ENCODE data around the gene CLUH.
"Not testable (repeated sequence)": the region's sequence is repeated elsewhere in the genome, so short reads cannot be mapped to it uniquely, and the experiment has no call there.

The CLUH gene

DNA sequence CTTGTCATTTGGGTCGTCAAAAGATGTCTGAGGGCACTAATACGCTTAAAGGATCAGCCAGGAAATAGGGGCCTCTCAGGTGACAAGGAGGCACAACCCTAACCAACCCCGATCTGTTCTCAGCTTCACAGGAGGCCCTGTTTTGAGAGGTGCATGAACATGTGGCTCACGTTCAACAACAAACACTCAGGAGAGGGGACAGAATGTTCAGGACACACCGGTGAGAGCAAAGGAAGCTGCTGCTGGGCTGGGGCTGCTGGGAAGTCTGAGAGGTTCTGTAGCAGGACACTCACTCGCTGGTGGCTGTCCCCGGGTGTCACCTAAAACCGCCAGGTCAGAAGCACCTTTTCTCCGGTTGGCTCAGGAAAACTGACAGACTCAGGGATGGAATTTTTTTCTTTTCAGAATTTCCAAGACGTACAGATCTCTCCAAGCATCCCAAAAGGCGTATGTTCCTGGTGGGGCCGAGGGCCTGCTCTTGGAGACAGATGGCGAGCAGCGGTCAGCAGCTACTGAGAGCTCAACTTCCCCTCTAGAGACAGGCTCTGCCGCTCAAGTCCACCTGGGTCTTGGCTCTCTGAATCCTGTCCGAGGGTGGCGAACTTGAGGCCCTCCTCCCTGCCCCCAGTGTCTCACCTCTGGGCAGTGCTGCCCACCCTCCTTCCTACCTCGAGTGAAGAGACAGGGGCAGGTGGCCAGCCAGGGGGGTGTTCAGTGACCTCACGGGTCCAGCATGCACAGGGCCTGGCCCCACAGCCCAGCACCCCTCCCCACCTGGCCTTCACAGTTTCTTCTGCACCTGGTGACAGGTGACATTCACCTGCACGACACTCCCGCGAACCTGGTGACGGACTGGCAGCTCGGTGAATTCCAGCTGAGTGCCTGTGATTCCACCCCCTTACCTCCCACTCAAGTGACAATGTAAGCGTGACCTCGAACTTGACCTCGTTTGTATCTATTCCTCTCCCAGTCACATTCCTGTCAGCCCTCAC is 22.9 kb downstream of the CLUH start:
- DNase-seq (ENCODE audit: low read depth in 2 of 2, low spot score in 1 of 2) = no peak

DNA sequence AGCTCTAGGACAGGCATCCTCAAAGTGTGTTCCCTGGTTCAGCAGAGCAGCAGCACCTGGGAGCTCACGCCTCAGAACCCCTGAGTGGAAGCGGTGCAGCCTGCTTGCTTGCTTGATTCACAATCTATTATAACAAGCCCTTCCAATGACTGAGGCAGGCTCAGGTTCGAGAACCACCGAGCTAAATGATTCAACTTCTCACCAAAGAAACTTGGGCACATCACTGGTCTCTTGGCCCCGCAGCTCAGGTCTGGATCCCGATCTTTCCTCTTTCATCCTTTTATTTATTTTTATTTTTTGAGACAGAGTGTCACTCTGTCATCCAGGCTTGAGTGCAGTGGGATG is 24.5 kb downstream of the CLUH start:
- no peak for DNase-seq (ENCODE audit: low read depth in 2 of 2, low spot score in 1 of 2)

DNA sequence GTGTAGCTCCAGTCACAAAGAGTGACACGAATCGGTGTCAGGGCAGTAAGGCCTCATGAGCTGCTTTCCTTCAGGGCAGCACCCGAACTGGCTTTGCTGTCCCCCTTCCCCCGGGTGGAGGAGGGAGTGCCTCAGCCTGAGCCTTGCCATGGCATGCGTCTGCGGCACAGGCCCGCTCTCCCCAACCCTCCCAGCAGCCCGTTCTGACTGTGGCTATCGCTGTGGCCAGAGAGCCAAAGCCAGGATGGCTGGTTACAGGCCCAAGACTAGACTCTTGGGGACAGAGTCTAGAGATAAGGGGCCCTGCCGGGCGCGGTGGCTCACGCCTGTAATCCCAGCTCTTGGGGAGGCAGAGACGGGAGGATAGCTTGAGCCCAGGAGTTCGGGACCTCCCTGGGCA is 25.9 kb downstream of the CLUH start:
- no peak for DNase-seq (ENCODE audit: low read depth in 2 of 2, low spot score in 1 of 2)

DNA sequence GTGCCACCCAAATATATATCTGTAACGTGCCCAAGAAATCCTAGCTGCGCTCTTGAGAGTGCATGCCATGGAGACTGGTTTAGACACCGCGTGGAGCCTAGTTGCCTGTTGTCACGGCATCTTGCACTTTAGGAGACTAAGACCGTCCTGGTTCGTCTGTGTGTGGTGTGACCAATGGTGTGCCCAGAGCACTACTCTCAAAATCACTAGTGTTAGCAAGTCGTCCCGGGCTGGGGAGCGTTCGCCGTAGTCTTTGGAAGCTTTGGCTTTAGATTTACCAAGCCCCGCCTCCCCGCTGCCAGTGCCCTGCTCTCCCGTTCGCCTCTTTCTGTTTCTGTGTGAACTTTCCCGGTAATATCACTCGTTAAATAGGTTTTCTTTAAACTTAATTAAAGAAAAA is 27.0 kb downstream of the CLUH start:
- no peak for DNase-seq (ENCODE audit: low read depth in 2 of 2, low spot score in 1 of 2)

DNA sequence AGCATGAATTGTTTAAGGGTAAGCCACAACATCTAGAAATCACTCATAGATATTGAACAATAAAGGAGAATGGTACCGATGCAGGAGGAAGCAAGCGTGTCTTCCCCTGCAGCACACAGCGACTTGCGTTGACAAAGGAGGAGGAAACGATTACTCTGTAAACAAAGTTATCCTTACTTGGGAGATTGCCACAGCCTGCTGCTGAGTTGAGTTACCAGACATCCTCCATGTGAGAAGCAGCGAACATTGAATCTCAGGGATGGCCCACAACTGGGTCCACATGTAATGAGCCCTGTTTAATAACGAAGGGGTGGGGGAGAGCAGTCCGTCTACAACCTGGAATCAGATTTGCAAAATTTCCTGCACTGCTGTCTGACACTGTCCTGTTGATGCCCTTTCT is 27.7 kb downstream of the CLUH start:
- DNase-seq (ENCODE audit: low read depth in 2 of 2, low spot score in 1 of 2) = no peak

DNA sequence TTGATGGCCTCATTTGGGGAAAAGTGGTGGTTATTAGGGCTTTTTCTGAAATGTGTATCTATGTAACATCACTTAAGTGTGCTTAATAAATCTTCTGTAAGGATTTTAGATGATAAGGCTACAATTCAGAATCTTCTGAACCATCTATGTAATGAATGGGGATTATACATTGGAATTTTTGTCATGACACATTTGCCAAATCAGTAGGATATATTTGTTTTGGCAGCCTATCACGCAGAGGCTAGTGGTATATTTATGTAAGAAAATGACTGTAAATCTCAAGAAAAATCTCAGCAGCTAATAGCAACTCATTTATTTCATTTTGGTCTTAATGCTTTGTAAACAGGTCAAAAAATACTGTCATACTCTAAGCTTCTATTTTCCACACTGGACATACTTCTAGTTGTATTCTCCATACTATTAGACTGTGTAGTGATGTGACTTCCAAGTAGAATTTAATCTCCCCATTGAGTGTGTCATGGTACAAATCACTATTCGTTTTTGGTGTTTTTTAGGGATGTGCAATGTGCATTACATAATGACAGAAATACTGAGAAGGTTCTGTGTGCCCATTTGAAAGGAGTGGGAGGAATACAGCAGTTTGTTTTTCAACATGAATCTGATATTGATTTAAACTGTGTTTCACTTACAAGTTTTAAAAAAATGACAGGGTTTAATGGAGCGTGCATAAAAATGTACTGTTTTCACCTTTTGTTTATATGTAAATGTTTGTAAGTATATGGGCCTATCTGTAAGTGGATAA is 29.2 kb downstream of the CLUH start:
- DNase-seq (ENCODE audit: low read depth in 2 of 2, low spot score in 1 of 2) = no peak

DNA sequence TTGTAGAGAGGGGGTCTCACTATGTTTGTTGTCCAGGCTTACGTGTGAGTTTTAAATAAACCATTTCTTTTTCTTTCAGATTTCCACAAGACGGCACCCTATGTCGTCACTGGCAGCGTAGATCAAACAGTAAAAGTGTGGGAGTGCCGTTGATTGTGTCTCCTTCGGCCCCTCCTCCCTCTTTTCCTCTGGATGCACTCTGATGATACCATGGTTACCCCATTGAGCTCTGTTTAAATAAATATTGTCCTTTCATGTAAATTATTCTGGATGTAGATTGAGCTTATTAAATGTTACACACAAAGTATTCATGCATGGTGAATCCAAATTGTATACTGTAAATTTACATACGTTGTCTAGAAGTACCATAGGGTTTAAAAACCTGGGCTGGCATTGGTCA is 29.9 kb downstream of the CLUH start:
- no peak for DNase-seq (ENCODE audit: low read depth in 2 of 2, low spot score in 1 of 2)

DNA sequence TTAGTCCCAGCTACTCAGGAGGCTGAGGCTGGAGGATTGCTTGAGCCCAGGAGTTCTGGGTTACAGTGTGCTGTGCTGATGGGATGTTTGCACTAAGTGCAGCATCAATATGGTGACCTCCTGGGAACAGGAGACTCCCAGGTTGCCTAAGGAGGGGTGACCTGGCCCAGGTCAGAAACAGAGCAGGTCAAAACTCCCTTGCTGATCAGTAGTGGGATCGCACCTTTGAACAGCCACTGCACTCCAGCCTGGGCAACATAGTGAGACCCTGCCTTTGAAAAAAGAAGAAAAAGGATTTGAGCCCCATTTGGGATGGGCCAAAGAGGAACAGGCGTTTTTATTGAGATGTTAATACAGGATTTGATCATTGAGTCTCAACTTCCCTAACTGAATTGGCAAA is 30.6 kb downstream of the CLUH start:
- DNase-seq (ENCODE audit: low read depth in 2 of 2, low spot score in 1 of 2) = no peak

DNA sequence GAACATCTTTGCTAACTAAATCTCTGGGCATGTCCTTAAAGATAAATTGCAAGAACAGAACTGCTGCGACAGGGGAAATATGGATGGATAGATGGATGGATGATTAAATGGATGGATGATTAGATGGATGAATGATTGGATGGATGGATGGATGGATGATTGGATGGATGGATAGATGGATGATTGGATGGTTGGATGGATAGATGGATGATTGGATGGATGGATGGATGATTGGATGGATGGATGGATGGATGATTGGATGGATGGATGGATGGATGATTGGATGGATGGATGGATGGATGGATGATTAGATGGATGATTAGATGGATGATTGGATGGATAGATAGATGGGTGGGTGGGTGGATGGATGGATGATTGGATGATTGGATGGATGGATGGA is 32.3 kb downstream of the CLUH start:
- not testable (repeated sequence) for DNase-seq (ENCODE audit: low read depth in 2 of 2, low spot score in 1 of 2)

DNA sequence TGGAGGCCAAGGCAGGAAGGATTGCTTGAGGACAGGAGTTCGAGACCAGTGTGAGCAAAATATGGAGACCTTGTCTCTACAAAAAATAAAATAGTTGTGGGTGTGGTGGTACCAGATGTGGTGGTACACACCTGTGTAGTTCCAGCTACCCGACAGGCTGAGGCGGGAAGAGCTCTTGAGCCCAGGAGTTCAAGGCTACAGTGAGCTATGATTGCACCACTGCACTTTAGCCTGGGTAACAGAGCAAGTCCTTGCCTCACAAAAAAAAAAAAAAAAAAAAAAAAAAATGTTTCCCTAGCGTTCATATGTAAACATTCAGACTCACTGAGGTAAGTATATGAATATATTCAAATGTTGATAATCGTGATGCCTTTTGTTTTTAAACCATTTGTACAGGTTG is 39.5 kb downstream of the CLUH start:
- DNase-seq (ENCODE audit: low read depth in 2 of 2, low spot score in 1 of 2) = no peak

DNA sequence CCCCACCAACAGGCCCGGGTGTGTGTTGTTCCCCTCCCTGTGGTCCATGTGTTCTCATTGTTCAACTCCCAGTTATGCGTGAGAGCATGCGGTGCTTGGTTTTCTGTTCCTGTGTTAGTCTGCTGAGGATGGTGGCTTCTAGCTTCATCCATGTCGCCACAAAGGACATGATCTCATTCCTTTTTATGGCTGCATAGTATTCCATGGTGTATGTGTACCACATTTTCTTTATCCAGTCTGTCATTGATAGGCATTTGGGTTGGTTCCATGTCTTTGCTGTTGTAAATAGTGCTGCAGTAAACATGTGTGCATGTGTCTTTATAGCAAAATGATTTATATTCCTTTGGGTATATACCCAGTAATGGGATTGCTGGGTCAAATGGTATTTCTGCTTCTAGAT is 51.2 kb downstream of the CLUH start:
- DNase-seq (ENCODE audit: low read depth in 2 of 2, low spot score in 1 of 2) = not testable (repeated sequence)

DNA sequence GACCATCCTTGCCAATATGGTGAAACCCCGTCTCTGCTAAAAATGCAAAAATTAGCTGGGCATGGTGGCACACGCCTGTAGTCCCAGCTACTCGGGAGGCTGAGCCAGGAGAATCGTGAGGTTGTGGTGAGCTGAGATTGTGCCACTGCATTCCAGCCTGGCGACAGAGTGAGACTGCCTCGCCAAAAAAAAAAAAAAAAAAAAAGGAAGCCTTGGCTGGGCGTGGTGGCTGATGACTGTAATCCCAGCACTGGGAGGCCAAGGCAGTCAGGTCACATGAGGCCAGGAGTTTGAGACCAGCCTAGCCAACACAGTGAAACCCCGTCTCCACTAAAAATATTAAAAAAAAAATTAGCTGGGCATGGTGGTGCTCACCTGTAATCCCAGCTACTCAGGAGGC is 52.2 kb downstream of the CLUH start:
- DNase-seq (ENCODE audit: low read depth in 2 of 2, low spot score in 1 of 2) = not testable (repeated sequence)

DNA sequence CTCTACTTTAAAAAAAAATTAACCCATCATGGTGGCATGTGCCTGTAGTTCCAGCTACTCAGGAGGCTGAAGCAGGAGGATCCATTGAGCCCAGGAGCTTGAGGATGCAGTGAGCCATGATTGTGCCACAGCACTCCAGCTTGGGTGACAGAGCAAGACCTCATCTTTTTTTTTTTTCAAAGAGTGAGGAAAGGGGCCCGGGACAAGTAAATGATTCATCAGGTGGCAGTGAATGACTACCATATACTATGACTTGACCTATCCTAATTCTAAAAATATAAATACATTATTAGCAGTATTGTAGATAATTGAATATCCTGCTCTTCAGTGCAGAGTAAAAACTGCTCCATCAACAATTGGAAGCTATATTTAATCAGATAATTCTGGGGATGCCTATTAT is 55.3 kb downstream of the CLUH start:
- no peak for DNase-seq (ENCODE audit: low read depth in 2 of 2, low spot score in 1 of 2)

DNA sequence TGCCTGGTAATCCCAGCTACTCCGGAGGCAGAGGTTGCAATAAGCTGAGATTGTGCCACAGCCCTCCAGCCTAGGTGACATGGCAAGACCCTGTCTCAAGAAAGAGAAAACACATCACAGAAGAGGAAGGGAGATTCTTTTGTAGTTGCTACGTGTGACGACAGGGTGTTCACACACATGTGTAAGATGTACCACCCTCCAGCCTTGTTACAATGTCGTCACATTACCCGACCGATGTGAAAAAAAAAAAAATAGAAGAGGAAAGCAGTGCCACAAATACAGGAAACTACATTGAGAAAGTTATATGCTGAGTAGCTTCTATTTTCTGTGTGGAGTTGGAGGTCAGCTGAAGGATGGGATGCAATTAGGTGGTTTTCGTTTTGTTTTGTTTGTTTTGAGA is 56.0 kb downstream of the CLUH start:
- no peak for DNase-seq (ENCODE audit: low read depth in 2 of 2, low spot score in 1 of 2)

DNA sequence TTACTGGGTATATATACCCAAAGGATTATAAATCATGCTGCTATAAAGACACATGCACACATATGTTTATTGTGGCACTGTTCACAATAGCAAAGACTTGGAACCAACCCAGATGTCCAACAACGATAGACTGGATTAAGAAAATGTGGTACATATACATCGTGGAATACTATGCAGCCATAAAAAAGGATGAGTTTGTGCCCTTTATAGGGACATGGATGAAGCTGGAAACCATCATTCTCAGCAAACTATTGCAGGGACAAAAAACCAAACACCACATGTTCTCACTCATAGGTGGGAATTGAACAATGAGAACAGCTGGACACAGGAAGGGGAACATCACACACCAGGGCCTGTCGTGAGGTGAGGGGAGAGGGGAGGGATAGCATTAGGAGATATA is 58.7 kb downstream of the CLUH start:
- DNase-seq (ENCODE audit: low read depth in 2 of 2, low spot score in 1 of 2) = not testable (repeated sequence)

DNA sequence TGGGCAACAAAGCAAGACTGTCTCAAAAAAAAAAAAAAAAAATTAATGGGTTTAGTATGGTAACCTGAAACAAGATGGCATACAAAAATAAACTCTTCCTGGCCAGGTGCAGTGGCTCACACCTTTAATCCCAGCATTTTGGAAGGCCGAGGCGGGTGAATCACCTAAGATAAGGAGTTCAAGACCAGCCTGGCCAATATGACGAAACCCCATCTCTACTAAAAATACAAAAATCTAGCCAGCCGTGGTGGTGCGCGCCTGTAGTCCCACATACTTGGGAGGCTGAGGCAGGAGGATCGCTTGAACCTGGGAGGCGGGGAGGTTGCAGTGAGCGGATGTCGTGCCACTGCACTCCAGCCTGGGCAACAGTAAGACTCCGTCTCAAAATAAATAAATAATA is 62.4 kb downstream of the CLUH start:
- DNase-seq (ENCODE audit: low read depth in 2 of 2, low spot score in 1 of 2) = no peak

DNA sequence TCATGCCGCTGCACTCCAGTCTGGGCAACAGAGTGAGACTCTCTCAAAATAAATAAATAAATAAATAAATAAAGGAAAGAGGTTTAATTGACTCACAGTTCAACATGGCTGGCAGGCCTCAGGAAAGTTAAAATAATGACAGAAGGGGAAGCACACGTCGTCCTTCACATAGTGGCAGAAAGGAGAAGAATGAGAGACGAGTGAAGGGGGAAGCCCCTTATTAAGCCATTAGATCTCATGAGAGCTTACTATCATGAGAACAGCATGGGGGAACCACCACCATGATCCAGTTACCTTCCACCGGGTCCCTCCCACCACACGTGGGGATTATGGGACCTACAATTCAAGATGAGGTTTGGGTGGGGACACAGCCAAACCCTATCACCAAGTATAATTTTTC is 63.6 kb downstream of the CLUH start:
- no peak for DNase-seq (ENCODE audit: low read depth in 2 of 2, low spot score in 1 of 2)

DNA sequence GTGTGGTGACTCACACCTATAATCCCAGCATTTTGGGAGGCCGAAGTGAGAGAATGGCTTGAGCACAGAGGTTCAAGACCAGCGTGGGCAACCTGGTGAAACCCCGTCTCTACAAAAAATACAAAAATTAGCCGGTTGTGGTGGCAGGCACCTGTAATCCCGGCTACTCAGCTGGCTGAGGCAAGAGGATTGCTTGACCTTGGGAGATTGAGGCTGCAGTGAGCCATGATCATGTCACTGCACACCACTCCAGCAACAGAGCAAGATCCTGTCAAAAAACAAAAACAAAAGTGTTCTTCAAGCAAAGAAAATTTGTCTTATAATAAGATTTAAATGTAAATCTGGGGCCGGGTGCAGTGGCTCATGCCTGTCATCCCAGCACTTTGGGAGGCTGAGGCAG is 66.6 kb downstream of the CLUH start:
- DNase-seq (ENCODE audit: low read depth in 2 of 2, low spot score in 1 of 2) = no peak
